Stimulated activated CD8-positive, alpha-beta memory T cell treated with anti-CD3 and anti-CD28 coated beads, Interleukin-2, amount 100 ng/mL, for 48 hours (primary cell): ENCODE data around the gene ZC3H7A.

Experiments
- DNase-seq, 2 donors: peaks; one replicate each; pipeline ENCODE4 v3.0.0-alpha.2; 2020; ENCODE audit warnings: low read depth in 2 of 2

The ZC3H7A gene

DNA sequence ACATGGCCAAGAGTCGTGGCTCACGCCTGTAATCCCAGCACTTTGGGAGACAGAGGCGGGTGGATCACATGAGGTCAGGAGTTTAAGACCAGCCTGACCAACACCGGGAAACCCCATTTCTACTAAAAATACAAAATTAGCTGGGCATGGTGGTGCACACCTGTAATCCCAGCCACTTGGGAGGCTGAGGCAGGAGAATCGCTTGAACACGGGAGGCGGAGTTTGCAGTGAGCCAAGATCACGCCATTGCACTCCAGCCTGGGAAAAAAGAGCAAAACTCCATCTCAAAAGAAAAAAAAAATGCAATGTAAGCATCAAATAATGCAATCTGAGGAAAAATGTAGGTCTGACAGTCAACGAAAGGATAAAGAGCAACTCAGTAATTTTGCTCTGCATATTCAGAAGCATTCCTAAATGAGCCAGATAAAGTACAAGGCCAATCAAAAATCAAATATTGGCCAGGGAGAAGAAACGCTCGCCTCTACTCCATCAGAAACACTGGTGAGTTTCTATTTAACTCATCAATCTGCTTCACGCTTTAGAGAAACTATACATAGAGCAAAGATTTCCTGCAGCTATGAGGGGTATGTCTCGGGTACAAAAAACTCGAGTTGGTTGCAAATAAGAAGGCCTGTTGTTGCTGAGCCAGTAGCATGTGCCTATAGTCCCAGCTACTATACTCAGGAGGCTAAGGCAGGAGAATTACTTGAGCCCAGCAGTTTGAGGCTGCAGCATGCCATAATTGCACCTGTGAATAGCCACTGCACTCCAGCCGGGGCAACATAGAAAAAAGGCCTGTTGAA lies 58.1 kb downstream of the ZC3H7A start:
- no peak for DNase-seq

DNA sequence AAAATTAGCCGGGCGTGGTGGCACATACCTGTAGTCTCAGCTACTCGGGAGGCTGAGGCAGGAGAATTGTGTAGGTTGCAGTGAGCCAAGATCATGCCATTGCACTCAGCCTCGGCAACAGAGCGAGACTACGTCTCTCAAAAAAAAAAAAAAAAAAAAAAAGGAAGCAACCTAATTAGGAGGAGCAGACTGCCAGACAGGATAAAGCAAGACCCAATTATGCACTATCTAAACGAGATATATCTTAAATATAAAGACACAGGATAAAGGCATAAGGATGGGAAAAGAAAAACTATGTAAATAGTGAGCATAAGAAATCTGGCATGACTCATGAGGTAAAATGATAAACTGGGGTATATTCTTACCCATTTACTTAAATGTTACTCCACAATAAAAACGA lies 59.3 kb downstream of the ZC3H7A start:
- DNase-seq = no peak

DNA sequence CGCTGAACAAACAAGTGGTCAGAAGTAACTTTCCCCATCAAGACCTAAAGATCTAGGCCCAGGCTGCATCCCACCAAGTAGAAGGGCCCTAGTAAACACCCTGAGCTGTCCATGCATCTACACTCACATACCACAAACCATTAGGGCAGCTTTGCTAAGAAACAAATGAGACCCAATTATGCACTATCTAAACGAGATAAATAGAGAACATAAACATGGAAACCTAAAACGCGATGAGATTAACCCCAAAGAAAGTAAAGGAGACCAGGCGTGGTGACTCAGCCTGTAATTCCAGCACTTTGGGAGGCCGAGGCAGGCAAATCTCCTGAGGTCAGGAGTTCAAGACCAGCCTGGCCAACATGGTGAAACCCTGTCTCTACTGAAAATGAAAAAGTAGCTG lies 60.2 kb downstream of the ZC3H7A start:
- no peak for DNase-seq

DNA sequence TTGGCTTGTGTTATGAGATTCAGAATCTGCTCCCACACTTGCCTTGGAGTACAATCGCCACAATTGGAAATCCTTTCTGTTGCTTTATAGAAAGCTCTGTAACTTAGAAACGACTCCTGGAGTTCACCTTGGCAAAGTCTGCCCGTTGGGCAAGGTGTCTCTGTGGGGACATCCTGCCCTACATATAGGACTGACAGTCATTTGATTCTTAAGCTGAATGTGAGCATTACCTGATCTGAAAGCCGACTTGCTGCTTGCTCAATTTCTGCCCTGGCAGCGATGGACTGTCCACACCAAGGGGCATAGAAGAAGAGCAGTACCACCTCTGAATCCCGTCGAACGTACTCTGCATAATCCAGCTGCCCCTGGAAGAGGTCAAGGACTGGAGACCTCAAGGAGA lies 61.3 kb downstream of the ZC3H7A start:
- no peak for DNase-seq

DNA sequence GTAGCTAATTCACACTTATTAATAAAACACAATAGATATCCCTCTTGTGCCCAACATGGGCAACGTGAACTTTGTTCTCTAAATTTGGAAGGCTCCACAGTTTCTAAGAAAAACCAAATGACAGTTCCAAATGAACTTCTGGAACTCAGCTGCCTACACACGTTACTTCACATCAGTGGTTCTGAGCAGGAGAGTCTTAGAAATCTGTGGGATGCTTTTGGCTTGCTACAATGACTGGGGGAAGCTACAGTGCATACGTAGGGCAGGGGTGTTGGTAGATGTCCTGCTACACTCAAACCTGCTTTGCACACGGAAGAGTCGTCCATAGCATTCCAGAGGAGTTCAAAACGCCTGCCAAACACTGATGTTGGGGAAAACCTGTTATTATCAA lies 62.4 kb downstream of the ZC3H7A start:
- DNase-seq = no peak

DNA sequence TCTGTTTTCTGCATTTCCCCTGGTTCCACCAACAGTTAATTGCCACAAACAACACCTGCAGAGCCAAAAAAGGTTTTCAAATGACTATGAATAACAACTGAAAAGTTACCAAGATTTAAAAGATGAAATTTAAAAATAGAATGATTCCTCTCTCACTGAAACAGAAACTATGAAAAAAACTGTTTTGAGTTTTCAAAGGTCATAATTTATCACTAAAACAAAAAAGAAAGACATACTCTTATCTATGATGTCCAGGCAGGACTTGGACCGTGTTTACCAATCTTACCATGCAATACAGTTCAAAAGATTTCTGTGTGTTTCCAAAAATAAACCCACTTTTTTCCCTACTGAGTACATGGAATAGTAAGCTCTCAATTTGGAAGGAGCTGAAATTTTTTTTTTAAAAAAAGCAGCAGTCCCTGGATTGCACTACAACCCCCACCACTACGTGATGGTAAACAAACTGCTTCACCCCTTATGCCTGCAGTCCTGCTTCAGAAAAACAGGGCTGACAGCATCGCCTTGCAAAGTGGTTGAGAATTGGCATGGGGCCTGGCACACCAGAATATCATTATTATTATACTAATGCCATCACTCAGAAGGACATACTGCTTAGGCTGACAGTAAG lies 62.9 kb downstream of the ZC3H7A start:
- no peak for DNase-seq

DNA sequence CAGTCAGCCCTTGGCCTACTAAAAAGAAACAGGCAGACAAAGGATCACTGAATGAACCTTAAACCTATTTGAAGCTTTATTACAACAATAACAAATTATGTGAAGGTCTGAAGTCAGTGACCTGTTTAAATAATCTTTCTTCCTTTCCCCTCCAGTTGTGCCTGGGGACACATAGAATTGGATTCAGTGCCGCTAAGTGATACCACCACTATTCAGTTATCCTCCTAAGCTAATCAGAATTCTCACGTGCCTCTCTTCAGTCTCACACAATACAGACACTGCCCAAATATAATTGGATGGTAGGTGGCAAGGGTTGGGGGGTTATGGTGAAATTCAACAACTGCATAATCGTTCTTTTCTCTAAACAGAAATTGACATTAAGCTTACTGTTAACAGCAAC lies 65.8 kb downstream of the ZC3H7A start:
- no peak for DNase-seq

DNA sequence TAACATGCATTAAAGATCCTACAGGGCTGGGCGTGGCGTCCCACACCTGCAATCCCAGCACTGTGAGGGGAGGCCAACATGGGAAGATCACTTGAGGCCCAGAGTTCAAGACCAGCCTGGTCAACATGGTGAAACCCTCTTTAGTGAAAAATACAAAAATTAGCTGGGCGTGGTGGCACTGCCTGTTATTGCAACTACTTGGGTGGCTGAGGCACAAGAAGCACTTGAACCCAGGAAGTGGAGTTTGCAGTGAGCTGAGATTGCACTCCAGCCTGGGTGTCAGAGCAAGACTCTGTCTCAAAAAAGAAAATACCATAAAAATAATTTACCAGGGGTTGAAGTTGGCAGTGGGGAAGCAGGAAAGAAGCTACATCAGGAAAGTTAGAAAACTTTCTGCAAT lies 67.3 kb downstream of the ZC3H7A start:
- no peak for DNase-seq

DNA sequence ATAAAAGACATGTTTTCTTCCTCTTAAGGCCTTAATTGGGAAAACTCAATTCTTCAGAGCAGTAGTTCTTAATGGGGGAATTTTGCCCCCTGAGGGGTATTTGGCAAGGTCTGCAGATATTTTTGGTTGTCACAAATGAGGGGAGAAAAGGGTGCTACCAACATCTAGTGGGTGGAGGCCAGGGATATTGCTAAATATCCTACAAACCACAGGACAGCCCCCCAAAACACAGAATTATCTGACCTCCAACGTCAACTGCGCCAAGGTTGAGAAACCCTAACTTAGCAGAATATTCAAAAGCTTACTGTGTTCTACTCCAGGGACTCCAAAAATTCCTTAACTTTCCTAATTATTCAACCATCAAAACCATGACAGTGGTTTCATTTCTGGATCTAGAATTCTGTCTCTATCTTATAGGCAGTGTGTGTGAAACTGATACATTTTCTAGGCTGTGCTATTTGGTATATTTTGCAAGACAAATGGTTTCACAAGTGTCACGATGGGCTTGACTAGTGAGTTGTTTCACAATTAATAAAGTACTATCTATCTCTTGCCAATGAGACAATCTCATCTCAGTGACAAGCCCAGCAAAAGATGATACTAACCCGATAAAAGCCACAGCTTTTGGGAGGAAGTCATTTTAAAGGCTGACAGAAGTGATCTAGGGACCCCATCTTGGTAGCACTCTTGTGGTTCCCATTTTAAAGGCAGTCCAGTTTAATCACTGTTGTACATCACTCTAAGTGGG lies 69.1 kb downstream of the ZC3H7A start:
- no peak for DNase-seq

DNA sequence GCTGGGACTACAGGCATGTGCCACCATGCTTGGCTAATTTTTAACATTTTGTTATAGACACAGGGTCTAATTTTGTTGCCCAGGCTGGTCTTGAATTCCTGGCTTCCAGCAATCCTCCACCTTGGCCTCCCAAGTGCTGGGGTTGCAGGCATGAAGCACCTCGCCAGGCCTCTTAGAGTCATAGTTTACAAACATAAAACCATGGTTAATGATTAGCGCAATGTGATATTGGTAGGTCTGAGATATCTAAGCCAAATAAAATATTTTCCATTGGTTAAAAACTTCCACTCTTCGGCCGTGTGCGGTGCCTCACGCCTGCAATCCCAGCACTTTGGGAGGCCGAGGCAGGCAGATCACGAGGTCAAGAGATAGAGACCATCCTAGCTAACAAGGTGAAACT lies 71.0 kb downstream of the ZC3H7A start:
- DNase-seq = no peak

DNA sequence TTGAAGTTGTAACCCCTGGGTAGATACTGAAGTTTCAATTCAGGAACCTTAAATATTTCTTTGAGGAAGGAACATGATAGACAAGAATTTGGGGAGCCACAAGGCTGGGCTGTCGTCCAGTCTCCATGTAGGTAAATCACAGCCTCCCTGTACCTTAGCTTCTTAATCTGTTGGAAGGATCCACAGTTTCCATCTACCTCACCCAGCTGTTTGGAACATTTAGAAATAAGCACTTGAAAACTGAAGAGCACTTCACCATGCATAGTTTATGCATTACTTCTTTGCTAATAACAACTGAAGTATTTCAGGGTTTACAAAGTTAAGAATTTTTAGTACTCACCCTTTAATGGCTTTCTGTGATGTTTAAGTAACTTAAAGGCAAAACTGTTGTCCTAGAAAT lies 71.6 kb downstream of the ZC3H7A start:
- DNase-seq = no peak

DNA sequence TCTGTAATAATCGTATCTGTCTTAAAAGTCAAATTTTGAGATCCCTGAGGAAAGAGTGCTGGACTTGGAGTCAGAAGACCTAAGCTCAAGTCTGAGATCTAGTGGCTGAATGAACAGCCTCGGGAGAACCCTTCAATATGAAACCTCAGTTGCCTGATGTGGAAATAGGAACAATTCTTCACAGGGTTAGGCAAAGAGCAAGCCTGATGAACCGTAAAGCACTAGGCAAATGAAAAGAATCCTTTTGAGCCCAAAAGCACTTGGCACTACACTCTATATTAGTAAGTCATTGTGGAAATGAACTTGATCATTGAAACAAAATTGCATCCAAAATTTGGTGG lies 74.6 kb downstream of the ZC3H7A start:
- no peak for DNase-seq

DNA sequence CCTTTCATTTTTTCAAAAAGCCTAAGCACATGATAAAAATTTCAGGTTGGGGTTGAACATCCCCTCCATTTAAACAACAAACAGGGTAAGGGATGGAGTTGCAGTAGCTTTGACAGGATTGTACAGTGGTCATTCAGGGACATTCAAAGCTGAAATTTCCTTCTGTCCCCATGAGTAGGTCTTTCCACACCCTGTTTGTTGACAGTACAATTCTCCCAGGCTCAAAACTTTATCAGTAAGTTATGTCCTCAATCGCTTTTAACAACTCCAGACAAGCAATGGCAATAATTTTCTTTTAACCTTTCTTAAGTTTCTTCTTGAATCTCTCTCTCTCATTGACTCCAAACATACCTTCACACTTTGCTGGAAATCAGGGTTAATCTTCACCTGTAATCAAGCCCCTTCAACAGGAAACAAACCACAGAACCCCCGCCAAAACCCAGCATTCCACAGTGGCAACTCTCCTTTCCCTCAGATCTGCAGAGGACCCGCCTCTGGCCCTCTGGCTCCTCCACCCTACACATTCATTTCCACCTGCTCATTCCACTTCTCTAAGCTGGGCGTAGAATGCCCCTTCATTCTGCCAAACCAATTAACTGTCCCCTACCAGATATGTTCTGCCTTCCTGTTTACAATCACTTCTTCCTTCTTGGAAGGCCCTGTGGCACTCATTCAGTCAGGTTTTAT lies 75.1 kb downstream of the ZC3H7A start:
- no peak for DNase-seq

DNA sequence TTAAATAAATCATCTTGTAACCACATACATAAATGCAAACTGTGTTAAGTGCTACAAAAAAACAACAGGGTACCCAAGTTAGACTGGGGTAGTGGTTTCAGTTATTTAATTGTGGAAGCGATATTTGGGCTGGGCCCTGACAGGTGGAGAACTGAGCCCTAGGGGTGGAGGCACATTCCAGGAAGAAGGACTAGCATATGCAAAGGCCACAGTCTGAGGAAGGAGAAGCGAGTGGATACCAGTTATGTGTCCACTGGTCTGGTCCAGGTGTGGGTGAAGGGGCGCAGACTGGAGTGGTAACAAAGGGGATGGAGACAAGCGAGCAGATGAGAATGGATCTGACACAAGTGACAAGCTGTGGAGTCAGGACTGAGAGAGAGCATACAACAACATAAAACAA lies 77.3 kb downstream of the ZC3H7A start:
- no peak for DNase-seq

DNA sequence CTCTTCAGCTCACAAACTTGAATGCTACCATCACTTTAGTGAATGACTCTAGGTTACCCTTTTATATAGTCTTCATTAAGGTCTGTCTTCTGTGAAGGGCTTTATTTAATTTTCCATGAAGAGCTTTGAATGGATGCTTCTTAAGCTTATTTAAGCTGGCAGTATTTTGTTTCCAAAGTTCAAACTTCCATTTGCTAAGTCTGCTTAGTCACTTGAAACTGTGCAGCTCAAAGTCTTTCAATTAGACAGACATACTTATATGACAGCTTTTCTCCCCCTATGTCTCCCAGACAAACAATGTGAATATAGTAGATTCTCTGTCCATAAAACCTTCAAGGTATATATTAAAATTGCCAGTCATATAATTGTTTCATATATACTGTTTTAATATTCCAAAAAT lies 77.9 kb downstream of the ZC3H7A start:
- no peak for DNase-seq

DNA sequence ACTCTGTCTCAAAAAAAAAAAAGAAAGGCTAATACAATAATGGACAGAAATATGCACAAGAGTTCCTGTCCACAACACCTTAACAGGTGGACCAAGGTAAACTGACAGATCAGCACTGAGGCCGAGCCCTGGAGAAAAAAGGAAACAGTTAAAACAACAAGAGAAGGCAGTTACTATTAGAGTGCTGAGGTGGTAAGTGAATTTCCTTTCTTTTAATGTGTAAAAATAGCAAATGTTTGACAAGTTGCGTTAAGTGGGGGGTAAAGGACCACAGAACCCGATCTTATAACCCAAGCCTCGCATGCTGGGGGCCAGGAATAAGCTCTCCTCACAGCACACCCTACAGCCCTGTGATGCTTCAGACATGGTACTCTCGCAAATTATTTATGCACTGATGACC lies 79.2 kb downstream of the ZC3H7A start:
- DNase-seq = no peak

DNA sequence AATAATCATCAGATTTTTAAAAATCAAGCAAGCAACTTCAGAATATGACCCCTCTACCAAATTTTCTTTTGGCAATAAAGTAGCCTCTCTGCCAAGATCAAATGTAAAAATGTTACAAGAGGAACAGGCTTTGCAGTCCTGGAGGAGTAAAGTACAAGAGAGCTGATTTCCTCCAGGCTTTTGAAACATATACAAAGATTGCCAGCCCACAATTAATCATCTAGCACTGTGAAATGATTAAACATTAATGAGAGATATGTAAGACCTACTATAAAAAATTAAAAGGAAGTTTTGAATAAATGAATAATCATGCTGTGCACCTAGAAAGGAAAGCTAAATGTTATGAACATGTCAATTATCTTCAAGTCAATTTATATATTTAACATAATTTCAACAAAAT lies 80.7 kb downstream of the ZC3H7A start:
- no peak for DNase-seq

DNA sequence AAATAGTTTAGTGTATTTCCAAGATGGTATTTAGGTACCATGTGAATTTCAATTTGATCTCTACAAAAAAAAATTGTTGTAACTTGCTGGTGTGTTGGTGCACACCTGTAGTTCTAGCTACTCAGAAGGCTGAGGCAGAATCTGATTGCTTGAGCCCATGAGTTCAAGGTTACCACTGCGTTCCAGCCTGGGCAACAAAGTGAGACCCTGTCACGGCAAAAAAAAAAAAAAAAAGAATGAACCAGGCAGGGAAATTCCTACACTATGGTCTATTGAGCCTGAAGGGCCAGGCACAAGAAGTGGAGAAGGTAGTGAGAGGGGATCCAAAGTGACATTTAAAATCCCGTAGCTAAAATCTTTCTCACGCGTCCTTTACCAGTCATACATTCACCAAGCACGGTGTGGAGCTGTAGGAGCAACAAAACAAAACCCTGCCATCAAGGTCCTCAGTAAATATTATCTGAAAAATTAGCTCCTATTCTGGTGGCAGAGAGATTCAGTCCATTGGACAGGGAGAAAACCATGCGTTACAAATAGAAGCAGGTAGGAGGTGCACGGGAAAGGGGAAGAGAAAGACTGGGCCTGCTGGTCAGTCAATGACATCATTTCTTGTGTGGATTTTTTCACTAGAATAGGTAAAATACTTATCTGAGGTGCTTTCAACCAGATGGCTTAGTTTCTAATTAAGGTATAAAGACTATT lies 81.7 kb downstream of the ZC3H7A start:
- DNase-seq = no peak

DNA sequence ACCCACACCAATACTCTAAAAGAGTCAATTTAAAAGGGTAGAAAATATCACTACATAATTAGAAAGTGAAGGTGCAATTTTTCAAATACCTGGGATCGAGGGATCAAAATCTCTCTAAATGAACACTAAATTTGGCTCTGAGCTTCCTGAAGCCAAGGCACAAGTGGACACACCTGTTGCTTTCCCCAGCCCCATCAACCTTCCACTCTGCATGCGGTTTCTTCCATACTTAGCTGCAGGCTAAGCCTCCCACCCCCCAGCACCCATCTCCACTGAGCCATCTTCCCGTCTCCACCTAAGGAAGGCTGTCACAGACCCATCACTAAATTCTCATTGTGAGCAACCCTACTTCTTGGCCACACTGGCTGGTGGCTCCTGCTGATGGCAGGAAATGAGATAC lies 84.9 kb downstream of the ZC3H7A start:
- no peak for DNase-seq

DNA sequence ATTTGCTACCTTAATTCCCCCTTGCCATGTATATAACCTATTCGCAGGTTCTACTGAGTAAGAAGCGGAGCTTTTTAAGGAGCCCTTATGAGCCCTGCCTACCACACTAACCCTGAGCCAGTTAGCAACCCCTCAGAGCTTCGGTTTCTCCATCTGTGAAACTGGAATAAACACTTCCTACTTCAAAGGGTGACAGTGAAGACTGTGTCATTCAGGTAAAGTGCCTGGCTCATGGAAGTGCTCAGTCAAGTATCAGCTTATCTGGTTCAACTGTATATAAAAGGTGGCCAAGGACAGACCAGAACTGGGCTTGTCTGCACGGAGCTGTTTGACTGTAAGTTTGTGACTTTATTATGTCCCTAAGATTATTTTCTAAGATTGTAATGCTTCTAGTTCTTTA lies 85.4 kb downstream of the ZC3H7A start:
- no peak for DNase-seq

DNA sequence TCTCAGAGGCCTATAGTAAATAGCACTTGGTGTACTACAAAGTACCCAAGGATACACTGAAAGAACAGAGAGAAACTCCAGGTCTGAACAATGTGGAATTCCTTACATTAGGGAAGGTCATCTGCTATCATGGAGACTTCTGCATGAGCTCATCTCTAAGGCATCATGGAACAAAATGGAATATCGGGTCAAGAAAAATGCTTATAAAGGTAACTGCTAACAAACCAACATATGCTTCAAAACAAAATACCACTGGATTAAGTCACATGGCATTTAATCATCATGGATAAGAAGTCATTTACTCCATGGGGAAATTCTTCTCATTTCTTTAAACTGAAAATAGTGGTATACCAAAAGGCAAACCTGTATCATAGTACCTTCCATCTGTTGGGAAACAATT lies 88.6 kb downstream of the ZC3H7A start:
- DNase-seq = no peak

DNA sequence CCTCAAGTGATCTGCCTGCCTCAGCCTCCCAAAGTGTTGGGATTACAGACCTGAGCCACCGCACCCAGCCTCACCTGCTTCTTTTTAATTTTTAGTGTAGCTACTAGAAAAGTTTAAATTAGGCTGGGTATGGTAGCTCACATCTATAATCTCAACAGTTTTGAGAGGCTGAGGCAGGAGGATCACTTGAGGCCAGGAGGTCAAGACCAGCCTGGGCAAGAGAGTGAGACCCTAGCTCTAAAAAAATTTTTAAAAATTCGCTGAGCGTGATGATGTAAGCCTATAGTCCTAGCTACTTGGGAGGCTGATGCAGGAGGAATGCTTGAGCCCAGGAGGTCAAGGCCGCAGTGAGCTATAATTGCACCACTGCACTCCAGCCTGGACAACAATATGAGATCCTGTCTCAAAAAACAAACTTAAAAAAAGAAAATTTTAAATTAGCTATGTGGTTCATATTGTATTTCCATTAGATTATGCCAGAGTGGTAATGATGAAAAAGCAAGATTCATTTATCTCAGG lies 89.3 kb downstream of the ZC3H7A start:
- no peak for DNase-seq
